Activated CD4-positive, alpha-beta T cell treated with anti-CD3 and anti-CD28 coated beads for 36 hours (primary cell): ENCODE measurements around the gene HOXA3. TPM values are rescaled to one million over a fixed set of nuclear protein-coding genes. Genes with fewer than 3 reads are reported as not detected.

Experiments
- ATAC-seq: fragments of 200-7000 bp; cut with Tn5 transposase; one replicate; pipeline ENCODE4 v1.10.0; 2021; ENCODE audit warnings: mild to moderate bottlenecking, moderate library complexity
- CTCF ChIA-PET: fragments of 350-600 bp; sonication (Branson Sonifier 250); formaldehyde crosslinking; loops from one replicate; lab custom pipeline; 2021; ENCODE audit warnings: antibody characterized with exemption; lab: Charles Lee
- POLR2A ChIA-PET: fragments of 350-600 bp; sonication (Branson Sonifier 250); formaldehyde crosslinking; loops from one replicate; lab custom pipeline; 2021; ENCODE audit warnings: antibody characterized with exemption, inconsistent platforms; lab: Charles Lee
- DNase-seq: peaks from one replicate; pipeline ENCODE4 v3.0.0-alpha.2; 2020
- H3K27ac Mint-ChIP-seq: one replicate; pipeline ENCODE4 v1.8.0; 2021; ENCODE audit warnings: mixed read lengths
- H3K27me3 Mint-ChIP-seq: one replicate; pipeline ENCODE4 v1.8.0; 2021; ENCODE audit warnings: mixed read lengths
- H3K36me3 Mint-ChIP-seq: one replicate; pipeline ENCODE4 v1.8.0; 2021; ENCODE audit warnings: low read depth, mixed read lengths
- H3K4me1 Mint-ChIP-seq: one replicate; pipeline ENCODE4 v1.8.0; 2021; ENCODE audit warnings: mixed read lengths
- H3K4me3 Mint-ChIP-seq: one replicate; pipeline ENCODE4 v1.8.0; 2021; ENCODE audit warnings: mild to moderate bottlenecking, moderate library complexity, mixed read lengths
- H3K9me3 Mint-ChIP-seq: one replicate; pipeline ENCODE4 v1.8.0; 2021; ENCODE audit warnings: low read depth, mixed read lengths
- intact Hi-C, 2 experiments: fragments of 100-400 bp; cut with DNase I in 1 of 2; cut with micrococcal nuclease in 1 of 2; formaldehyde crosslinking; loops; one replicate each; pipeline versions ENCODE4 v1.14.2 to v1.15.1; 2022 to 2024; cut with DNase I, micrococcal nuclease
- total RNA-seq, 2 experiments: library from RNA; stranded (reverse); gene quantifications; one replicate each; pipeline ENCODE4 v1.2.3, GENCODE V29; 2021

HOXA3 gene
- total RNA-seq, 2 experiments from 2014 or later, result not detected

DNA sequence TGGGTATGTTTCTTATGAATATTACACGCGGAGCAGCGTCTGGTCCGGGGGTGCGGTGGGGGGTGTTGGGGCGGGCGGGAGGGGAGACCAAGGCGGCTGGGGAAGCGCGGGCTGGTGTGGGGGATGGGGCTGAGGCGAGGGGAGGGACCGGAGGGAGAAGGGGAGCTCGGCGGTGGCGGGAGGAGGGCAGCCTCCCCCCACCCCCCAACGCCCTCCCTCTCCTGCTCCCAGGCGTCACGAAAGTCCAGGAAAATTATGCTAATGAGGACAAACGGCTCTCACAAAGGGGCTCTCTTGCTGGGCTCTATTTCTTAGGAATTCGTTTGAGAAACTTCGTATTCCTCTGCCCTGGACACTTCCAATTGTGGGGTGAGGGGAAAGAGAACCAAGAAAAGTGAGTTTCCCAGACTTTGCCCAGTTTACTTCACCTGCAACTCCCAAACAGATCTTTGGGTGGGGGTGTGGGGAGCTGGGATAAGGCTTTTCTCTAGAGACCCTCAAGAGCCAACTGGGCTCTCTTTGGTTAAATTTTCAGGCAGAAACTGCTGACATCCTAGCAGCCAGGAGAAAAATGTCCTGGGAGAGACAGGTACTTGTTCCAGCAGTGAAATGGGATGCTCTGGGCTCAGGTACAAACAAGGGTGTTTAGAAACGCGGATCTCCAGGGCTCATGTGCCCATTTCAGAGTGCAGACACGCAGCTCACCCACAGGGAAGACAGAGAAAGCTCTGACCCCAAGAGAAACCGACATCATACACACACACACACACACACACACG is 38.2 kb downstream of the HOXA3 start:
- Mint-ChIP-seq H3K4me1 (no peaks in the 10 kb centered on the region), H3K27ac (no peak overlapping the region), H3K36me3 (no peaks in the 10 kb centered on the region), H3K4me3 (no peak overlapping the region), H3K27me3 (peaks cover 11% of the 10 kb centered on the region), H3K9me3 (no peaks in the 10 kb centered on the region)
- intact Hi-C loops, result no loop called here
- POLR2A ChIA-PET, result no interaction called here
- CTCF ChIA-PET, result interaction anchor here (0.6 to 0.7 kb wide), 2 partner anchors 22 to 202 kb away, joined by 3 read pairs; no protein-coding TSS in a partner anchor
- DNase-seq (no peak), ATAC-seq (no peak)

GRCh38 chr7:27112955-27113949 is 39.1 kb downstream of the HOXA3 start:
- DNase-seq (no peak), ATAC-seq (no peak)
- Mint-ChIP-seq H3K9me3 (no peaks in the 10 kb centered on the region), H3K4me3 (no peak overlapping the region), H3K27ac (no peak overlapping the region), H3K27me3 (peaks cover 11% of the 10 kb centered on the region), H3K4me1 (no peaks in the 10 kb centered on the region), H3K36me3 (no peaks in the 10 kb centered on the region)
- intact Hi-C loops, result no loop called here
- POLR2A ChIA-PET, result no interaction called here
- CTCF ChIA-PET, result no interaction called here

DNA sequence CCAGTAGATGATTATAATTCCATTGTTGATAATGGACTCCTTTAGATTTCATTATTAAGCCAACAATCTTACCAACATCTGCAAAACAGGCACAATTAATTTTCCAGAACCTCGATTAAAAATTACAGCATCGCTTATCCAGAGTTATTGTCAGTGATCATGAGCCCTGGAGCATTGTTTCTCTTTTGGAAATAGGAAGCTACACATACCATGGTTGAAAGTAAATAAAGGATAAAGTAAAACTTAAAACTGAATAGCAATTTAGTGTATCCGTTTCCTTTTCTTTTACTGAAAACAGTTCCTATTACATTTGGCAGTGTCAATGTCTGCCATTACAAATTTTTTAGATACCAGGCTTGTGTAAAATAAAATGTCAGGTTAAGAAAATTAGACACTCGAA is 40.0 kb downstream of the HOXA3 start:
- H3K9me3 Mint-ChIP-seq, result no peaks in the 10 kb centered on the region
- H3K4me3 Mint-ChIP-seq, result no peak overlapping the region
- H3K27ac Mint-ChIP-seq, result no peak overlapping the region
- CTCF ChIA-PET, result no interaction called here
- POLR2A ChIA-PET, result no interaction called here
- no peaks in the 10 kb centered on the region for H3K36me3 Mint-ChIP-seq
- no peak for DNase-seq
- intact Hi-C loops, result no loop called here
- ATAC-seq, result no peak
- H3K27me3 Mint-ChIP-seq, result peaks cover 13% of the 10 kb centered on the region
- H3K4me1 Mint-ChIP-seq, result no peaks in the 10 kb centered on the region

DNA sequence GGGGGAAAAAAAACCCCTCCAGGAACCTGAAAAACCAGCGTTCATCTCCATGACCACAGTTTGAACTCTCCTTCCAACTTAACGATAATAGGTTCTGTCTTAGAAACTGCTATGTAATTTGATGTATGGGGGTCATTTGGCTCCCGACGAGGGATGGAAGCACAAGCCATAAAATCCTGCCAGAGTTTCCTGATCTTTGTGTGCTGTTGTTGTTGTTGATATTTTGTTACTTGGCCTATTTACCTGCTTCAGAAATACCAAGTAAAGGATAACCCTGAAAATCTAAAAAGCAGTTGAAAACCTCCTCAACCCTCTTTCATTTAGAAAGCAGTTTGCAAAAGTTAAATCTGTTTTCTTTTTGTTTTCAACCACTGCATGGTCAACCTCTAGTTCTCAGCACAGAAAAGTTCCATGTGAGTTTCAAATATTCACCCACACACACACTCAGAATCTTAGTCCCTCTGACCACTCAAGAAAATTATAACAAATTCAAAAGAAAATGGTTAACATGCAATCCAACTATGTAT is 40.6 kb downstream of the HOXA3 start:
- CTCF ChIA-PET, result no interaction called here
- H3K4me1 Mint-ChIP-seq, result no peaks in the 10 kb centered on the region
- POLR2A ChIA-PET, result no interaction called here
- ATAC-seq (no peak), DNase-seq (no peak)
- no peaks in the 10 kb centered on the region for H3K36me3 Mint-ChIP-seq
- intact Hi-C loops, result no loop called here
- no peak overlapping the region for H3K27ac Mint-ChIP-seq
- H3K27me3 Mint-ChIP-seq, result peaks cover 13% of the 10 kb centered on the region
- no peak overlapping the region for H3K4me3 Mint-ChIP-seq
- H3K9me3 Mint-ChIP-seq, result no peaks in the 10 kb centered on the region

DNA sequence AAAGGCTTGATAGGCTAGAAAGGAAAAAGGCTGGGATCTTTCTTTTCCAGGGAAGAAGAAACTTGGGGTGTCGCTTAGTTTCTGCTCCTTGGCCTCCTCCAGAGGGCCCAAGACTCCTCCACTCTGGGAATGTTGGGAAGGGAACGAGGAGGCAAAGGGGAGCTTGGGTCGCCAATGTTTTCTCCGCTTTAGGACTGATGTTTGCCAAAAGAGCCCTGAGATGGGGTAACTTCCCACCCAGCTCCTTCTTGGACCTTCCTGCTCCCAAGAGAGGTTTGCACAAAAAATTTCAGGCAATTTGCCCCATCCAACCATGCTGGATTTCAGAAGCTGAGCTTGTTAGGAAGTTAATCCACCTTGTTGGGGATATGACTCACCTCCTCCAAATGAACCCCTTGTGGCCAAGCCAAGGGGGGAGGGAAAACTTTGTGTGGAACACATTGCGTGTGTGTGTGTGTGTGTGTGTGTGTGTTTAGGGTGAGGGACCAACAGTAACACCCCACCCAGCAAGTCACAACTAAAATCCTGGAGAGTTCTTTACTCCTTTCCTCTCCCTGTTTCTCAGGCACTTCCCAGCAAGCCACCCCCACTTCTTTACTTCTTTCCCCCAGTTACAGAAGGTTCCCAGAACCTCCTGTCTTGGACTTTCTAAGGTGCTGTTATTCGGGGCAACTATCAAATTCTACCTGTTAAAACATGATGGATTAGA is 41.2 kb downstream of the HOXA3 start:
- ChIA-PET POLR2A (no interaction called here), CTCF (no interaction called here)
- Mint-ChIP-seq H3K4me1 (no peaks in the 10 kb centered on the region), H3K27ac (no peak overlapping the region), H3K4me3 (no peak overlapping the region), H3K27me3 (peaks cover 11% of the 10 kb centered on the region), H3K36me3 (no peaks in the 10 kb centered on the region), H3K9me3 (no peaks in the 10 kb centered on the region)
- DNase-seq (no peak), ATAC-seq (no peak)
- intact Hi-C loops, result no loop called here

- CTCF ChIA-PET, result interaction anchor here (1.0 kb wide), 1 partner anchor 25 kb away, joined by 3 read pairs; no protein-coding TSS in a partner anchor
These were observed 42.0 kb downstream of the HOXA3 start for GRCh38 chr7:27110186-27111031.

DNA sequence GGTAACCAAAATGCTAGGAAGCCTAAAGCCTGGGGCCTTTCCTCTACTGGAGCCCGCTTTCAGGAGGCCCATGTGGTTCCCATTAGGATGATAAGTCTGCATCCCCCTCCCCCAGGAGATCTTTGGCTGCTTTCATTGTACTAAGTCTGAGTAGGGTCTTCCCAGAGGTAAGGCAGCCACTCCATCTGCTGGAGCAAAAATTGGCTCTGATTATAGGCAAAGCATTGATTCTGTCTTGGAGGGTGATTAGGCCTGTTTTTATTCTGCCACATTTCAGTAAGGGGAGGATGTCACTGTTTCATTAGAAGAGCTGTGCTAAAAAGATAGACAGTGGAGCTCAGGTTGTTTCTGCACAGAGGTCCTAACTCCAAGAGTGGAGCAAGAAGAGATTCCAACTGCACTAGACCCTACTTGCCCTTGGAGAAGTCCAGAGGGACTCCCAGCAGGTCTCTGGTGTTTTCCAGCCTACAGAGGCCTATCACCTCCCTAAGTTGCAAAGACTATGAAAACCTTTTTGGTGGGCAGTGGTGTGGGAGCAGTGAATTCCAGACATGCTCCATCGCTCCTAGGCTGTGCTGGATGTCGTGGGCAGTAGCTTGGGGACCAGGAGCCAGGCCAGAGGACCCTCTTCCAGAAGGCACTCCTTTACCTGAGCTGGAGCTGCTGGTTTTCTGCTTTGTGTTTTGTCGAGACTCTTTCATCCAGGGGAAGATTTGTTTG is 42.8 kb downstream of the HOXA3 start:
- Mint-ChIP-seq H3K4me1 (no peaks in the 10 kb centered on the region), H3K27me3 (peaks cover 22% of the 10 kb centered on the region), H3K27ac (no peak overlapping the region), H3K4me3 (no peak overlapping the region), H3K9me3 (no peaks in the 10 kb centered on the region), H3K36me3 (no peaks in the 10 kb centered on the region)
- ATAC-seq, result no peak
- CTCF ChIA-PET, result interaction anchor here (1.0 kb wide), 1 partner anchor 25 kb away, joined by 3 read pairs; no protein-coding TSS in a partner anchor
- POLR2A ChIA-PET, result no interaction called here
- intact Hi-C loops, result no loop called here
- no peak for DNase-seq

More at GRCh38 chr7:27110186-27111031, 42.0 kb downstream of the HOXA3 start:
- Mint-ChIP-seq H3K36me3 (no peaks in the 10 kb centered on the region), H3K4me3 (no peak overlapping the region), H3K9me3 (no peaks in the 10 kb centered on the region), H3K27ac (no peak overlapping the region), H3K4me1 (no peaks in the 10 kb centered on the region), H3K27me3 (peaks cover 18% of the 10 kb centered on the region)
- ATAC-seq (no peak), DNase-seq (no peak)
- POLR2A ChIA-PET, result no interaction called here
- intact Hi-C loops, result no loop called here

GRCh38 chr7:27108390-27109127 is 43.8 kb downstream of the HOXA3 start:
- intact Hi-C loops, result no loop called here
- CTCF ChIA-PET, result no interaction called here

DNA sequence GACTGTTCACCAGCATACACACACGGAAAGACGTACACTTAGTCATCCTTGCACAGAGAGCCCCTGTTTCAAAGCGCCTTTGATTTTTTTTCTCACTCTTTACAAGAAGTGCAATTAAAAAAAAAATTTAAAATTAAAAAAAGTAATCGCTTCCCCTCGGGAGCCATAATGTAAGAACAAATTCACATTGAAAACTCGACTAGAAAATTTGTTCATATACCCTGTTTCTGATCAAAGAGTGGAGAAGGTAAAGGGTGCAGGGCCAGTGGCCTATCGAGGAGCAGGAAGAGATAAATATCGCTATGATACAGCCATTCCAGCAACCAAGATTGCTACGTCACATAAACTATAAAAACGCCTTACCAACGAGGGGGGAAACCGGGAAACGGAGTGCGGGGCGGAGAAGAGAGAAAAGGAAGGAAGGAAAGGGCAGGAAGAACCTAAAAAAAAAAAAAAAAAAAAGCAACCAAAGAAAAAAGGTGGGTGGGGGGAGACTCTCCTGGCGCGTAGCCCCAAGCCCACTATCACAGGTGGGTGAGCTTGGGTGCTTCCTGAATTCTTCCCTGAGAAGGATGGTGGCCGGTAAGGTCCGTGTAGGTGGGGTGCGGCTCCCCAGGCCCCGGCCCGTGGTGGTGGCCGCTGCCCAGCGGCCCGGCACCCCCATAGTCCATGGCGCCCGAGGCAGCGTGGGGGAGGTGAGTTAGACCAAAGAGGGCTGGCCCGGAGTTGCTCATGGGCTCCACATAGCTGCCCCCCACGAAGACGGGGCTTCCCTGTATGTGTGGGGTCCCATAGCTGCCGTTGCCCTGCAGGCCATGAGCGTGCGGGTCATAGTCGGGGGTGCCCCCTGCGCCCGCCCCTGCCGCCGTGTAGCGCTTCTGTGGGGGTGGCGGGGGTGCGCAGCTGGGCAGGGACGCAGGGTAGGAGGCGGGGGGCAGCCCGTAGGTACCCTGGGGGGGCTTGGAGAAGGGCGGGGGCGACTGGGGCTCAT is 44.7 kb downstream of the HOXA3 start:
- CTCF ChIA-PET, result interaction anchor here (0.6 kb wide), 1 partner anchor 210 kb away, joined by 4 read pairs; no protein-coding TSS in a partner anchor

More at GRCh38 chr7:27108390-27109127, 43.8 kb downstream of the HOXA3 start:
- Mint-ChIP-seq H3K27ac (no peak overlapping the region), H3K27me3 (peaks cover 31% of the 10 kb centered on the region), H3K4me1 (peaks cover 4% of the 10 kb centered on the region), H3K4me3 (no peak overlapping the region), H3K36me3 (no peaks in the 10 kb centered on the region), H3K9me3 (no peaks in the 10 kb centered on the region)
- POLR2A ChIA-PET, result no interaction called here
- DNase-seq (no peak), ATAC-seq (no peak)

More for the DNA sequence above, 44.7 kb downstream of the HOXA3 start:
- Mint-ChIP-seq H3K4me3 (no peak overlapping the region), H3K36me3 (no peaks in the 10 kb centered on the region), H3K27me3 (peaks cover 37% of the 10 kb centered on the region), H3K9me3 (no peaks in the 10 kb centered on the region), H3K27ac (no peak overlapping the region), H3K4me1 (peaks cover 9% of the 10 kb centered on the region)
- intact Hi-C loops, result no loop called here
- no peak for ATAC-seq
- POLR2A ChIA-PET, result no interaction called here
- DNase-seq, result no peak
